ENCODE results near the gene SULT2A1. TPM values are rescaled to one million over a fixed set of nuclear protein-coding genes. Genes with fewer than 3 reads are reported as not detected.

Gene SULT2A1
- total RNA-seq, 1 experiment from 2014 or later: 0.27 TPM

- TF ChIP-seq, protein P1, sequence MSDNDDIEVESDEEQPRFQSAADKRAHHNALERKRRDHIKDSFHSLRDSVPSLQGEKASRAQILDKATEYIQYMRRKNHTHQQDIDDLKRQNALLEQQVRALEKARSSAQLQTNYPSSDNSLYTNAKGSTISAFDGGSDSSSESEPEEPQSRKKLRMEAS (IDR thresholded peaks at IDR 0.05): no peak
- no peak for TF ChIP-seq SP1 (IDR thresholded peaks at IDR 0.05; ENCODE audit: low read depth)
- TF ChIP-seq YY1 (IDR thresholded peaks at IDR 0.05; ENCODE audit: extremely low read depth, insufficient replicate concordance, low read depth, low read length): no peak
- TF ChIP-seq, protein P2, sequence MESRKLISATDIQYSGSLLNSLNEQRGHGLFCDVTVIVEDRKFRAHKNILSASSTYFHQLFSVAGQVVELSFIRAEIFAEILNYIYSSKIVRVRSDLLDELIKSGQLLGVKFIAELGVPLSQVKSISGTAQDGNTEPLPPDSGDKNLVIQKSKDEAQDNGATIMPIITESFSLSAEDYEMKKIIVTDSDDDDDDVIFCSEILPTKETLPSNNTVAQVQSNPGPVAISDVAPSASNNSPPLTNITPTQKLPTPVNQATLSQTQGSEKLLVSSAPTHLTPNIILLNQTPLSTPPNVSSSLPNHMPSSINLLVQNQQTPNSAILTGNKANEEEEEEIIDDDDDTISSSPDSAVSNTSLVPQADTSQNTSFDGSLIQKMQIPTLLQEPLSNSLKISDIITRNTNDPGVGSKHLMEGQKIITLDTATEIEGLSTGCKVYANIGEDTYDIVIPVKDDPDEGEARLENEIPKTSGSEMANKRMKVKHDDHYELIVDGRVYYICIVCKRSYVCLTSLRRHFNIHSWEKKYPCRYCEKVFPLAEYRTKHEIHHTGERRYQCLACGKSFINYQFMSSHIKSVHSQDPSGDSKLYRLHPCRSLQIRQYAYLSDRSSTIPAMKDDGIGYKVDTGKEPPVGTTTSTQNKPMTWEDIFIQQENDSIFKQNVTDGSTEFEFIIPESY (IDR thresholded peaks at IDR 0.05; ENCODE audit: extremely low read depth, insufficient replicate concordance, low read length): no peak
- no peak for TF ChIP-seq POLR2A (IDR thresholded peaks at IDR 0.05; ENCODE audit: borderline replicate concordance, extremely low read depth, insufficient read depth, insufficient read length)
- TF ChIP-seq, protein P3, sequence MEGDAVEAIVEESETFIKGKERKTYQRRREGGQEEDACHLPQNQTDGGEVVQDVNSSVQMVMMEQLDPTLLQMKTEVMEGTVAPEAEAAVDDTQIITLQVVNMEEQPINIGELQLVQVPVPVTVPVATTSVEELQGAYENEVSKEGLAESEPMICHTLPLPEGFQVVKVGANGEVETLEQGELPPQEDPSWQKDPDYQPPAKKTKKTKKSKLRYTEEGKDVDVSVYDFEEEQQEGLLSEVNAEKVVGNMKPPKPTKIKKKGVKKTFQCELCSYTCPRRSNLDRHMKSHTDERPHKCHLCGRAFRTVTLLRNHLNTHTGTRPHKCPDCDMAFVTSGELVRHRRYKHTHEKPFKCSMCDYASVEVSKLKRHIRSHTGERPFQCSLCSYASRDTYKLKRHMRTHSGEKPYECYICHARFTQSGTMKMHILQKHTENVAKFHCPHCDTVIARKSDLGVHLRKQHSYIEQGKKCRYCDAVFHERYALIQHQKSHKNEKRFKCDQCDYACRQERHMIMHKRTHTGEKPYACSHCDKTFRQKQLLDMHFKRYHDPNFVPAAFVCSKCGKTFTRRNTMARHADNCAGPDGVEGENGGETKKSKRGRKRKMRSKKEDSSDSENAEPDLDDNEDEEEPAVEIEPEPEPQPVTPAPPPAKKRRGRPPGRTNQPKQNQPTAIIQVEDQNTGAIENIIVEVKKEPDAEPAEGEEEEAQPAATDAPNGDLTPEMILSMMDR (IDR thresholded peaks at IDR 0.05 in 2 of 3, conservative IDR thresholded peaks at IDR 0.05 in 1 of 3; ENCODE audit: borderline replicate concordance in 1 of 3, insufficient read depth in 1 of 3, low read depth in 2 of 3, low read length in 2 of 3): no peak
- no peak for TF ChIP-seq JUND (IDR thresholded peaks at IDR 0.05)
- TF ChIP-seq FOSL1 (IDR thresholded peaks at IDR 0.05; ENCODE audit: low read depth): no peak
- no peak for TF ChIP-seq EZH2phosphoT487 (IDR thresholded peaks at IDR 0.05; ENCODE audit: borderline replicate concordance)
- no peak for TF ChIP-seq REST (IDR thresholded peaks at IDR 0.05; ENCODE audit: low read depth)
- no peak for TF ChIP-seq SRF (IDR thresholded peaks at IDR 0.05; ENCODE audit: low read depth)
- no peak for TF ChIP-seq SIN3A (IDR thresholded peaks at IDR 0.05; ENCODE audit: low read depth)
- no peak for TF ChIP-seq RAD21 (IDR thresholded peaks at IDR 0.05; ENCODE audit: low read depth)
- TF ChIP-seq TCF7L2 (IDR thresholded peaks at IDR 0.05; ENCODE audit: borderline replicate concordance, extremely low read depth, insufficient read depth, insufficient read length): no peak
- no TSS peak for BruUV-seq (replicated peaks)
- H3K36me3 ChIP-seq (ENCODE audit: control insufficient read depth in 1 of 2, insufficient read depth in 2 of 2, low read length in 2 of 2): no peaks in the 10 kb centered on the region
- H3K9ac ChIP-seq (ENCODE audit: low read length): no peak overlapping the region
- DNase-seq (ENCODE audit: low read depth, low spot score): no peak
- RAD21 ChIA-PET (ENCODE audit: low non-redundant PET in 1 of 2, low total read pairs in 2 of 2, uncharacterized antibody in 2 of 2, unreplicated experiment in 2 of 2): no interaction called here
- H3K4me2 ChIP-seq (ENCODE audit: low read length): no peak overlapping the region
- H2AFZ ChIP-seq (ENCODE audit: low read depth, low read length, poor library complexity, severe bottlenecking): no peak overlapping the region
- no peaks in the 10 kb centered on the region for H3K79me2 ChIP-seq (ENCODE audit: insufficient read depth, low read length)
- no peaks in the 10 kb centered on the region for H3K9me3 ChIP-seq (ENCODE audit: control insufficient read depth in 1 of 2, insufficient read depth in 1 of 2, low read depth in 1 of 2, low read length in 2 of 2)
- ATAC-seq: no peak
- intact Hi-C loops (cut with micrococcal nuclease): no loop called here
- CTCF ChIA-PET: interaction anchor here (1.4 kb wide), 1 partner anchor 26 kb away, joined by 5 read pairs; no protein-coding TSS in a partner anchor
- H3K27me3 ChIP-seq (ENCODE audit: insufficient read depth, low read length): no peaks in the 10 kb centered on the region
- H3K27ac ChIP-seq (ENCODE audit: low read depth, low read length): no peak overlapping the region
- no peak overlapping the region for H3K4me3 ChIP-seq (replicated peaks in 1 of 2; ENCODE audit: low read depth in 1 of 2, low read length in 2 of 2)
- POLR2A ChIA-PET: no interaction called here
- no peaks in the 10 kb centered on the region for H3K4me1 ChIP-seq (ENCODE audit: control insufficient read depth in 1 of 2, insufficient read depth in 2 of 2, low read length in 2 of 2)
- no peaks in the 10 kb centered on the region for H4K20me1 ChIP-seq (ENCODE audit: insufficient read depth)
- no peaks in the 10 kb centered on the region for H3K9me2 ChIP-seq (ENCODE audit: insufficient read depth)
These were observed 43.2 kb downstream of the SULT2A1 start for GRCh38 chr19:47842941-47843340.
